Iris pigment epithelial cell (primary cell): ENCODE measurements around the gene RANBP10.

Experiments
- DNase-seq: peaks from one replicate; pipeline ENCODE4 v3.0.0-alpha.2; 2011; ENCODE audit warnings: low read depth

RANBP10 gene

DNA sequence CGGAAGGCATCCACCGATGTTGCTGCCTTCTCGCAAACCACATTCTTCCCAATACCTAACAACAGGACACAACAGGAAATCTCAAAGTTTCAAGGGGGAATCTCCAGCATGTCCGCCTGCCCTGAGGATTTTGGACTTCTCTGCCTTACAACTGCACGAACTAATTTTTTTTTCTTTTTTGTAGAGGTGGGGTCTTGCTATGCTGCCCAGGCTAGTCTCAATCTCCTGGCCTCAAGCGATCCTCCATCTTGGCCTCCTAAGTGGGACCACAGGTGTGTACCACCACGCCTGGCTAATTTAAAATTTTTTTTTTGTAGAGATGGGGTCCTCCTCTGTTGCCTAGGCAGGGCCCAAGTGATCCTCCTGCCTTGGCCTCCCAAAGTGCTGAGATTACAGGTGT lies 130.4 kb downstream of the RANBP10 start:
- DNase-seq, result no peak

DNA sequence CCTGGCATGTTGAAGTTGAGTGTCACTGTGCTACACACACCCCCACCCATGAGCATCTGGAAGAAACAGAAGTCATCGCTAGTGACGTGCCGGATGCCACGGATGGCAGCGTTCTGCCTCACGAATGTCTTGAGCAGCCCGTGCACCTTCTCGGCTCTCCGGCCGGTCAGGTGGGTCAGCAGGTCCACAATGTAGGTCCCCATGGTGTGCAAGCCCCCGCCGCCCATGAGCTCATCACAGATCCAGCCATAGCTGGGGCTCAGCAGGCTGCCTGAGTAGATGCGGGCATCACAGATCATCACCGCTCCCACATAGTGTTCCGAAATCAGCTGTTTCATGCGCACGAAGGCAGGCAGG lies 130.8 kb downstream of the RANBP10 start:
- DNase-seq, result no peak

DNA sequence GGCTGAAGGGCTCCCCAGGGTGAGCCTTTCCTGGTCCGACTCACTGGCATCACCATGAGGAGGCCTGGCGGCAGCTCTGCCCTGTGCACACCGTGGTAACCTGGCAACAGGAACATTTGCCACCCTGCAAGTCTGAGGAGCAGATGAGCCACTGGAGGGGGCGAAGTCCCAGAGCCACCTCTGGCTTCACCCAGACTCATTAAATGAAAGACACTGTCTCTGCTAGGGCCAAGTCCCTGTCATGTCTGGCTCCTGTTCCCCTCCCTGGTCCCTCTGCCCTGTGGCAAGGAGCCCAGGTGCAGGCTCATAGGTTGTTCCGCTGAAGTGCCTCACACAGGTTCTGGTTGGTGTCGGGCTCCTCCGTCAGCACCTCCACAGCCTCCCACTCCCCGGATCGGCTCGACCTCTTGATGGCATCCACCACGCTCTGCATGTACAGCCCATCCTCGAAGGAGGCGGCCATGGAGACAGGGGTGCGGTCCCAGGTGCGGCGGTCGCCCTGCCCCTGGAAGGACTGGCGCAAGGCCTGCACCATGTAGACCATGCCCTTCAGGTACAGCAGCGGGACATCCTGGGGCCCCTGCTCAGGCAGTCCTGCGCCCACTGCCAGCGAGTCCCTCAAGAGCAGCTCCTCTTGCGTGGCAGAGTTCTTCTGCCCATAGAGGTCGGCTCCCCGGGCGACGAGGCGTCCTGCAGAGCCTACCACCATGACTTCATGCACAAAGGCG lies 131.3 kb downstream of the RANBP10 start:
- no peak for DNase-seq

DNA sequence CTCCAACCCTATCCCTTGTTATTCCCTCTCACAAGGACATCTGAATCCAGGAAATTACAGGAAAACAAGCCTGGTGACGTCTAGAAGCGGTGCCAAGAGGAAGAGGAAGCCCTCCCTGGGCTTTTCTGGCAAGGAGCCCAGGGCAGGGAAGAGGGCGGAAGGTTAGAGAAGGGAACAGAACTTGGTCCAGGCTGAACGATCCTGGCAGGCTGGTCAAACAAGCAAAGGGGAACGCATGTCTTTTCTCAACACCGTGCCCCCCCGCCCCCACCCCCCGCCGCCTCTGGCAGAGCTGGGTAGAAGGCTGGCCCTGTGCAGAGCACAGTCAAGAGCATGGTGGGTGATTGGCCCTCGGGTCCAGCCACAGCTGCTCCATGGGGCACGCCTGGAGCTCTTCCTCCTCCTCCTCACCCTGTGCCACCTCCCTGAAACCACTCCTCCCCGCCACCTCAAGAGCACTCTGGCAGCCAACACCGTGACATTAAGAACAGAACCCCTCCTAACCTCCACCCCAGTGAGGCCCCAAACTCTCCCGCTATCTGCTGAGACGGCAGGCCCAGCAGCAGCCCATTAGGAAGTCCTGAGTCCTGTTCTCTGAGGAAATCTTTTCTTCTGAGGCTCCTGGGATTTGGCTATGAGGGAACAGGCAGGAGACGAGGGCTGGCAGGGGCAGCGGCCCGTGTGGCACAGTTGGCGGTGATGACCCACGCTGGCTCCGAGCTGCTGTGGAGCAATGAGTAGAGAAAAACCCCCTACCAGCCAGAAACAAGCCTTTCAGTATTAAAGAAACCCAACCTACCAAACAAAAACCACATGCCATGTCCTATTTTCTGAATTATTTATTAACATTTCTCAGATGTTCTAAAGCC lies 132.4 kb downstream of the RANBP10 start:
- DNase-seq, result no peak
